Measurements from ENCODE around the gene NRCAM. TPM values are rescaled to one million over a fixed set of nuclear protein-coding genes. Genes with fewer than 3 reads are reported as not detected.

The NRCAM gene
- total RNA-seq, 1 donor from 2014 or later = 9.3 TPM

GRCh38 chr7:108487646-108488045 is 31.4 kb upstream of the NRCAM start:
- no peaks in the 10 kb centered on the region for H3K79me2 ChIP-seq (ENCODE audit: insufficient read depth, low read length)
- H3K36me3 ChIP-seq (ENCODE audit: insufficient read depth, low read length) = no peaks in the 10 kb centered on the region
- H3K4me3 ChIP-seq (ENCODE audit: insufficient read depth, low read depth, low read length) = no peak overlapping the region
- H3K4me3 Mint-ChIP-seq (ENCODE audit: unreplicated experiment) = no peak overlapping the region
- H3K4me2 ChIP-seq (ENCODE audit: low read length) = no peak overlapping the region
- no peak overlapping the region for H3K27ac Mint-ChIP-seq (ENCODE audit: unreplicated experiment)
- FAIRE-seq (no peak), DNase-seq (ENCODE audit: low read depth) (no peak)
- H3K9me3 Mint-ChIP-seq (ENCODE audit: unreplicated experiment) = no peaks in the 10 kb centered on the region
- H3K27me3 Mint-ChIP-seq (ENCODE audit: low read depth, unreplicated experiment) = no peaks in the 10 kb centered on the region
- no peak overlapping the region for H3K9ac ChIP-seq (ENCODE audit: low read length)
- peaks cover 11% of the 10 kb centered on the region for H3K4me1 Mint-ChIP-seq (ENCODE audit: low read depth, unreplicated experiment)
- TF ChIP-seq CTCF (IDR thresholded peaks at IDR 0.05; ENCODE audit: insufficient read depth, low read depth, low read length) (no peak), EZH2 (IDR thresholded peaks at IDR 0.05; ENCODE audit: insufficient read depth, low read length) (no peak)
- H3K4me1 ChIP-seq (ENCODE audit: insufficient read depth, low read length) = no peaks in the 10 kb centered on the region
- no peak overlapping the region for H3K27ac ChIP-seq (ENCODE audit: low read depth, low read length)
- no peaks in the 10 kb centered on the region for H4K20me1 ChIP-seq (ENCODE audit: insufficient read depth, low read length)
- no peaks in the 10 kb centered on the region for H3K9me3 ChIP-seq (ENCODE audit: insufficient read depth, low read depth, low read length)
- H2AFZ ChIP-seq (ENCODE audit: low read depth, low read length) = no peak overlapping the region
- H3K27me3 ChIP-seq (ENCODE audit: insufficient read depth, low read length) = no peaks in the 10 kb centered on the region
- H3K36me3 Mint-ChIP-seq (ENCODE audit: low read depth, unreplicated experiment) = peaks cover 4% of the 10 kb centered on the region

- Histone ChIP-seq H3K4me2 (ENCODE audit: low read length) (no peak overlapping the region), H4K20me1 (ENCODE audit: insufficient read depth, low read length) (no peaks in the 10 kb centered on the region), H3K4me1 (ENCODE audit: insufficient read depth, low read length) (no peaks in the 10 kb centered on the region), H3K4me3 (ENCODE audit: insufficient read depth, low read depth, low read length) (no peak overlapping the region), H3K36me3 (ENCODE audit: insufficient read depth, low read length) (no peaks in the 10 kb centered on the region), H3K27ac (ENCODE audit: low read depth, low read length) (no peak overlapping the region), H2AFZ (ENCODE audit: low read depth, low read length) (no peak overlapping the region), H3K27me3 (ENCODE audit: insufficient read depth, low read length) (no peaks in the 10 kb centered on the region), H3K9ac (ENCODE audit: low read length) (no peak overlapping the region), H3K9me3 (ENCODE audit: insufficient read depth, low read depth, low read length) (no peaks in the 10 kb centered on the region), H3K79me2 (ENCODE audit: insufficient read depth, low read length) (no peaks in the 10 kb centered on the region)
- no peak overlapping the region for H3K27ac Mint-ChIP-seq (ENCODE audit: unreplicated experiment)
- no peak for FAIRE-seq
- H3K4me1 Mint-ChIP-seq (ENCODE audit: low read depth, unreplicated experiment) = peaks cover 11% of the 10 kb centered on the region
- H3K4me3 Mint-ChIP-seq (ENCODE audit: unreplicated experiment) = no peak overlapping the region
- no peaks in the 10 kb centered on the region for H3K27me3 Mint-ChIP-seq (ENCODE audit: low read depth, unreplicated experiment)
- TF ChIP-seq CTCF (IDR thresholded peaks at IDR 0.05; ENCODE audit: insufficient read depth, low read depth, low read length) (no peak), EZH2 (IDR thresholded peaks at IDR 0.05; ENCODE audit: insufficient read depth, low read length) (no peak)
- no peaks in the 10 kb centered on the region for H3K9me3 Mint-ChIP-seq (ENCODE audit: unreplicated experiment)
- DNase-seq (ENCODE audit: low read depth) = peak; percentile 68
- peaks cover 8% of the 10 kb centered on the region for H3K36me3 Mint-ChIP-seq (ENCODE audit: low read depth, unreplicated experiment)
Observed at GRCh38 chr7:108486291-108486966, 30.2 kb upstream of the NRCAM start.

GRCh38 chr7:108484137-108484536 is 27.9 kb upstream of the NRCAM start:
- Mint-ChIP-seq H3K9me3 (ENCODE audit: unreplicated experiment) (no peaks in the 10 kb centered on the region), H3K27ac (ENCODE audit: unreplicated experiment) (no peak overlapping the region), H3K4me3 (ENCODE audit: unreplicated experiment) (no peak overlapping the region), H3K4me1 (ENCODE audit: low read depth, unreplicated experiment) (peaks cover 9% of the 10 kb centered on the region), H3K36me3 (ENCODE audit: low read depth, unreplicated experiment) (peaks cover 6% of the 10 kb centered on the region), H3K27me3 (ENCODE audit: low read depth, unreplicated experiment) (no peaks in the 10 kb centered on the region)
- H3K9ac ChIP-seq (ENCODE audit: low read length) = no peak overlapping the region
- no peaks in the 10 kb centered on the region for H3K36me3 ChIP-seq (ENCODE audit: insufficient read depth, low read length)
- H3K27me3 ChIP-seq (ENCODE audit: insufficient read depth, low read length) = no peaks in the 10 kb centered on the region
- no peak overlapping the region for H3K4me2 ChIP-seq (ENCODE audit: low read length)
- TF ChIP-seq EZH2 (IDR thresholded peaks at IDR 0.05; ENCODE audit: insufficient read depth, low read length) (no peak), CTCF (IDR thresholded peaks at IDR 0.05; ENCODE audit: insufficient read depth, low read depth, low read length) (no peak)
- H3K4me3 ChIP-seq (ENCODE audit: insufficient read depth, low read depth, low read length) = no peak overlapping the region
- no peaks in the 10 kb centered on the region for H3K79me2 ChIP-seq (ENCODE audit: insufficient read depth, low read length)
- FAIRE-seq (no peak), DNase-seq (ENCODE audit: low read depth) (no peak)
- H3K9me3 ChIP-seq (ENCODE audit: insufficient read depth, low read depth, low read length) = no peaks in the 10 kb centered on the region
- no peaks in the 10 kb centered on the region for H4K20me1 ChIP-seq (ENCODE audit: insufficient read depth, low read length)
- H2AFZ ChIP-seq (ENCODE audit: low read depth, low read length) = no peak overlapping the region
- no peak overlapping the region for H3K27ac ChIP-seq (ENCODE audit: low read depth, low read length)
- H3K4me1 ChIP-seq (ENCODE audit: insufficient read depth, low read length) = no peaks in the 10 kb centered on the region
